Ovary (tissue), 9 donors: ENCODE measurements around the gene ZNF223. TPM values are rescaled to one million over a fixed set of nuclear protein-coding genes. Genes with fewer than 3 reads are reported as not detected.

Source experiments
- DNase-seq, 5 donors: peaks; one replicate each; pipeline ENCODE4 v3.0.0-alpha.2; 2019 to 2020
- H3K27ac ChIP-seq, 2 donors: fragments of 200-600 bp; one replicate each; pipeline versions ENCODE4 v1.5.1 to v1.8.0; 2019 to 2022
- H3K27me3 ChIP-seq: fragments of 200-600 bp; one replicate; pipeline ENCODE4 v1.8.0; 2022
- H3K36me3 ChIP-seq: fragments of 200-600 bp; sonication (generic); one replicate; pipeline ENCODE4 v1.5.1; 2019
- H3K4me1 ChIP-seq: one replicate; pipeline ENCODE4 v1.8.1; 2013; ENCODE audit warnings: mild to moderate bottlenecking, moderate library complexity; ENCODE audit not compliant: insufficient read depth
- H3K4me3 ChIP-seq: fragments of 200-600 bp; sonication (generic); one replicate; pipeline ENCODE4 v1.5.1; 2017
- H3K9me3 ChIP-seq, 2 donors: fragments of 200-600 bp in 1 of 2; sonication (generic) in 1 of 2; one replicate each; pipeline versions ENCODE4 v1.5.1 to v1.8.1; 2013 to 2019; ENCODE audit warnings: mild to moderate bottlenecking in 1 of 2, moderate library complexity in 1 of 2
- EP300 ChIP-seq: sonication (generic); formaldehyde crosslinking; IDR thresholded peaks from one replicate; pipeline ENCODE4 v1.6.1; 2017; ENCODE audit warnings: antibody characterized with exemption
- WGBS, 3 donors: extraction: QIAGEN DNeasy Blood & Tissue Kit in 1 of 3; methylation state at CpG; one replicate each; pipeline versions ENCODE4 v1.1.5 to v1.1.7; 2013 to 2017; 5-methylcytosine and 5-hydroxymethylcytosine counted together
- intact Hi-C, 4 donors: fragments of 100-400 bp; cut with DNase I; formaldehyde crosslinking; loops; one replicate each; pipeline versions ENCODE4 v1.11.0 to v1.15.1; 2022 to 2023
- polyA plus RNA-seq, 2 donors: library from polyadenylated mRNA; stranded (reverse); fragments of 200-250 nt in 1 of 2; fragments of 350-450 nt in 1 of 2; fragmentation: Illumina TruSeq in 1 of 2; extraction: RNeasy Lipid Tissue Mini Kit (QIAGEN cat#74804) in 1 of 2; gene quantifications; one replicate each; pipeline ENCODE4 v1.2.3, GENCODE V29; 2013 to 2014
- small RNA-seq: library from RNA; depleted of rRNA; stranded (forward); fragments of <200 nt; gene quantifications from one replicate; pipeline ENCODE3, GENCODE V24; 2016
- total RNA-seq, 7 donors: library from RNA; depleted of rRNA in 2 of 7; stranded (reverse); fragments of >200 nt in 2 of 7; fragmentation: NEBNext Ultra II Directional in 3 of 7; extraction: Animal tissue kit (Norgen Biotek cat#: 25700) in 3 of 7; gene quantifications; one replicate each; pipeline versions ENCODE4 v1.1.0 to v1.2.4, GENCODE V29; 2016 to 2023
- donor health status: DM: no; HTN: no; CAD: no; lungs with moderate emphysema.
- donor health status: DM: no; HTN: no; CAD: no.
- donor health status: Bipolar disorder and iron deficiency.
- donor health status: DM: yes; HTN: yes; CAD: no.
- donor health status: DM: no; HTN: no; CAD: no.
- donor health status: DM: yes; HTN: yes; CAD: no.

ZNF223 gene
- total and polyA plus RNA-seq, 9 donors, result 3.5 to 7.3 (median 4.7) TPM

GRCh38 chr19:44113784-44114390, 62.1 kb downstream of the ZNF223 start:
- peak in 2 of 5 donors; percentile 18 to 28 for DNase-seq
- 1 to 3% (median 2%) methylated on average over 18 of the region's 18 CpGs for WGBS, 3 donors
- TF ChIP-seq EP300, result no peak
- intact Hi-C loops, result loop anchor here in 2 of 4 donors (5.0 to 10.0 kb wide), 3 partner anchors 48 to 109 kb away; partner anchors contain the start of genes ZNF223 (in 1 of the 2) and ZNF230 (in 1 of the 2)
- H3K36me3 ChIP-seq, result no peaks in the 10 kb centered on the region
- H3K9me3 ChIP-seq, result no peaks in the 10 kb centered on the region
- peak overlapping the region; percentile 77 for H3K4me3 ChIP-seq
- H3K4me1 ChIP-seq, result peaks cover 8% of the 10 kb centered on the region
- H3K27me3 ChIP-seq, result no peaks in the 10 kb centered on the region
- peak overlapping the region in 1 of 2 donors; percentile 50 for H3K27ac ChIP-seq

Small RNA genes lying within 50 kb of the gene (small RNA-seq; reads per million reads assigned to genes)
- gene RNU6-902P, result not detected

Other genes with a start within 250 kb of the ZNF223 start
- 1 to 10 TPM in 2 of 7 donors, under 1 TPM in 5; 0.25 to 1.9 (median 0.79) TPM for gene LYPD5, start 249.6 kb upstream of the ZNF223 start, total RNA-seq
- gene LYPD5, start 249.6 kb upstream of the ZNF223 start, polyA plus RNA-seq, result 1 to 10 TPM in 1 of 2 donors, under 1 TPM in 1; 0.27 to 1.9 TPM
- gene ZNF283, start 224.7 kb upstream of the ZNF223 start, total RNA-seq, result 10 to 100 TPM in 5 of 7 donors, 1 to 10 TPM in 2; 8.2 to 14.6 (median 11.9) TPM
- gene ZNF283, start 224.7 kb upstream of the ZNF223 start, polyA plus RNA-seq, result 1 to 10 TPM; 3.2 to 7.3 TPM
- 1 to 10 TPM; 2.1 to 6.4 (median 4.6) TPM for gene ZNF404, start 168.1 kb upstream of the ZNF223 start, total RNA-seq
- 1 to 10 TPM; 3.2 TPM for gene ZNF404, start 168.1 kb upstream of the ZNF223 start, polyA plus RNA-seq
- 10 to 100 TPM in 5 of 7 donors, 1 to 10 TPM in 2; 8.3 to 18.8 (median 15.1) TPM for gene ZNF45, start 116.8 kb upstream of the ZNF223 start, total RNA-seq
- gene ZNF45, start 116.8 kb upstream of the ZNF223 start, polyA plus RNA-seq, result 10 to 100 TPM in 1 of 2 donors, 1 to 10 TPM in 1; 7.0 to 13.4 TPM
- gene ZNF221, start 100.8 kb upstream of the ZNF223 start, total RNA-seq, result 10 to 100 TPM in 1 of 7 donors, 1 to 10 TPM in 6; 2.2 to 11.5 (median 8.0) TPM
- gene ZNF221, start 100.8 kb upstream of the ZNF223 start, polyA plus RNA-seq, result 1 to 10 TPM; 2.3 to 3.3 TPM
- gene ZNF155, start 67.8 kb upstream of the ZNF223 start, total RNA-seq, result 10 to 100 TPM in 5 of 7 donors, 1 to 10 TPM in 2; 3.7 to 13.2 (median 10.7) TPM
- 1 to 10 TPM; 6.4 to 9.7 TPM for gene ZNF155, start 67.8 kb upstream of the ZNF223 start, polyA plus RNA-seq
- gene ZNF230, start 49.1 kb upstream of the ZNF223 start, total RNA-seq, result 10 to 100 TPM in 1 of 7 donors, 1 to 10 TPM in 6; 2.6 to 11.2 (median 4.4) TPM
- 1 to 10 TPM; 3.5 to 4.1 TPM for gene ZNF230, start 49.1 kb upstream of the ZNF223 start, polyA plus RNA-seq
- gene ZNF222, start 26.7 kb upstream of the ZNF223 start, total RNA-seq, result 1 to 10 TPM; 3.3 to 6.0 (median 4.1) TPM
- 1 to 10 TPM; 4.8 to 4.9 TPM for gene ZNF222, start 26.7 kb upstream of the ZNF223 start, polyA plus RNA-seq
- gene ZNF284, start 20.1 kb downstream of the ZNF223 start, total RNA-seq, result 1 to 10 TPM in 6 of 7 donors, under 1 TPM in 1; 0.92 to 2.7 (median 2.1) TPM
- 1 to 10 TPM in 1 of 2 donors, under 1 TPM in 1; 0.90 to 2.1 TPM for gene ZNF284, start 20.1 kb downstream of the ZNF223 start, polyA plus RNA-seq
- gene ZNF224, start 42.3 kb downstream of the ZNF223 start, total RNA-seq, result 10 to 100 TPM; 20.0 to 31.0 (median 24.4) TPM
- gene ZNF224, start 42.3 kb downstream of the ZNF223 start, polyA plus RNA-seq, result 10 to 100 TPM; 16.2 to 19.0 TPM
- 1 to 10 TPM; 3.6 to 8.2 (median 6.9) TPM for gene ZNF225, start 61.4 kb downstream of the ZNF223 start, total RNA-seq
- gene ZNF225, start 61.4 kb downstream of the ZNF223 start, polyA plus RNA-seq, result 1 to 10 TPM; 3.5 to 6.4 TPM
- gene ZNF234, start 89.5 kb downstream of the ZNF223 start, total RNA-seq, result 10 to 100 TPM in 5 of 7 donors, 1 to 10 TPM in 2; 5.5 to 14.4 (median 11.3) TPM
- 1 to 10 TPM; 4.2 to 8.5 TPM for gene ZNF234, start 89.5 kb downstream of the ZNF223 start, polyA plus RNA-seq
- 10 to 100 TPM; 11.5 to 30.3 (median 22.4) TPM for gene ZNF226, start 113.1 kb downstream of the ZNF223 start, total RNA-seq
- 10 to 100 TPM; 18.1 to 27.3 TPM for gene ZNF226, start 113.1 kb downstream of the ZNF223 start, polyA plus RNA-seq
- 10 to 100 TPM in 6 of 7 donors, 1 to 10 TPM in 1; 7.3 to 29.5 (median 24.8) TPM for gene ZNF227, start 160.5 kb downstream of the ZNF223 start, total RNA-seq
- 10 to 100 TPM; 10.6 to 13.8 TPM for gene ZNF227, start 160.5 kb downstream of the ZNF223 start, polyA plus RNA-seq
- gene ZNF233, start 207.8 kb downstream of the ZNF223 start, total RNA-seq, result under 1 TPM in 5 of 7 donors, not detected in 2; 0.13 to 0.65 (median 0.57) TPM
- under 1 TPM; 0.21 to 0.55 TPM for gene ZNF233, start 207.8 kb downstream of the ZNF223 start, polyA plus RNA-seq